GM19023 (cell line): ENCODE results near the gene CCT8.
"Not testable (repeated sequence)": the region's sequence is repeated elsewhere in the genome, so short reads cannot be mapped to it uniquely, and the experiment has no call there.

Experiments used
- ATAC-seq: cut with Tn5 transposase; IDR thresholded peaks from one replicate; pipeline ENCODE4 v1.9.1; 2021; ENCODE audit warnings: mild to moderate bottlenecking, moderate library complexity; ENCODE audit not compliant: unreplicated experiment

Gene CCT8

DNA sequence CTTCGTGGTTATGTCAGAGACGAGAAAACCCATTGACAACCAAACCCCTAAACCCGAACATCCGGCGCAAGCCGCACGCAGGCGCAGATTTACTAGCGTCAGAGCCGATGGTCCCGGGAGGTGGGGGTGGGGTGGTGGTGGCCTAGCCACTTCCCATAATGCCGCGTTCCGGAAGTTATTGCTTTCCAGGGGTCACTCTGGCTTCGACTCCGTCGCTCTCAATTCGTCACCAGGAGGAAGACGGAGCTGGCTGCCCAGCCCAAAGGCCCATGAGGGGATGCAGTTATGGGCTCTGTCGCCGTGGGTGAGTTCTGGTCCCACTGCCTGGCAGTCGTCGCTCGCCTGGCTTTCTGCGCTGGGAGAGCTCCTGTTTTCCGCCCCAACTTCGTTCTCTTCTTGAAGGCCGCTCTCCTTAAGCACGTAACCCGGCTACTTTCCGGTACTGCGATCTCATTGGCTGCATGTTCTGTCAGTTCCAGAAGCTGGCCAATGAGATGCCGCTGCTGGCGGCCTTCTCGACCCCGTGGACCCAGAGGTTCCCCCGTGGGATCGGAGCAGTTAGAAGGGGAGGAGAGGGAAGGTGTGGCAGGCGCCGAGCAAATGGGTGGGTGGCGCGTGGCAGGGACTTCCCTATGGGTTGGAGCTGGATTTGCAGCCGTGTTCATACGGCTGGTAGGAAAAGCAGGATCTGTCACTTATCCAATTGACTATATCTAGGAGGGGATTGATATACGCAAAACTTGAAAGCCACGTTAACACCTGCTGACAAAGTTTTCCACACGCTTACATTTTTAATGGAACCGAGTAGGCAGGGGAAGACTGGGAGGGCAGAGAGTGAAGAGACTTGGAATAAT is 48.7 kb downstream of the CCT8 start, which contains the start of gene USP16:
USP16 (plus strand) TSS at position 195 of the 854 bp plus-strand sequence. CDS start 3,246 bp downstream, outside the sequence.
- ATAC-seq = peak; percentile 99

DNA sequence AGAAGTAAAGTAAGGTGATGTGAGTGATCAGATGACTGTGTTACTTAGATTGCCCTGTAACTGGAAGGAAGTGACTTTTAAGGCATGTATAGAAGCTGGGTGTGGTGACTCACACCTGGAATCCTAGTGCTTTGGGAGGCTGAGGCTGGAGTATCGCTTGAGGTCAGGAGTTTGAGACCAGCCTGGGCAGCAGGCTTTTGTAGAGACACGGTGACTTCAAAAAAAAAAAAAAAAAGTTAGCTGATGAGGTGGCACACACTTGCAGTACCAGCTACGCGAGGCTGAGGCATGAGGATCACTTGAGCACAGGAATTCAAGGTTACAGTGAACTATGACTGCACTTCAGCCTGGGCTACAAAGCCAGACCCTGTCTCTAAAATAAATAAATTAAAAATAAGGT is 51.3 kb downstream of the CCT8 start:
- no peak for ATAC-seq

DNA sequence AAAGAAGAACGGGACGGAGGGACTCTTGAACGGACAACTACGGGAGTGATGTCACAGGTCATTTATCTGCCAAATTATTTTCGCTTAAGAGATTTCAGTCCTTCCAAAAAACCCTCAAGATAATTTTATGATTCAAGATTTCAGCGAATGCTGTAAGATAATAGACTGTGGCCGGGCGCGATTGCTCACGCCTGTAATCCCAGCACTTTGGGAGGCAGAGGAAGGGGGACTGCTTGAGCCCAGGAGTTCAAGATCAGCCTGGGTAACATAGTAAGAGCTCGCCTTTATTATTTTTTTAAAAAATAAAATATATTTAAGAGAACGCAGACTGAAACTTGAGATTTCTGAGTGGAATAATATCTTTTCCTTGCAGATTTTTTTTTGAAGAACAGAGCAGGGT is 54.9 kb downstream of the CCT8 start:
- no peak for ATAC-seq

DNA sequence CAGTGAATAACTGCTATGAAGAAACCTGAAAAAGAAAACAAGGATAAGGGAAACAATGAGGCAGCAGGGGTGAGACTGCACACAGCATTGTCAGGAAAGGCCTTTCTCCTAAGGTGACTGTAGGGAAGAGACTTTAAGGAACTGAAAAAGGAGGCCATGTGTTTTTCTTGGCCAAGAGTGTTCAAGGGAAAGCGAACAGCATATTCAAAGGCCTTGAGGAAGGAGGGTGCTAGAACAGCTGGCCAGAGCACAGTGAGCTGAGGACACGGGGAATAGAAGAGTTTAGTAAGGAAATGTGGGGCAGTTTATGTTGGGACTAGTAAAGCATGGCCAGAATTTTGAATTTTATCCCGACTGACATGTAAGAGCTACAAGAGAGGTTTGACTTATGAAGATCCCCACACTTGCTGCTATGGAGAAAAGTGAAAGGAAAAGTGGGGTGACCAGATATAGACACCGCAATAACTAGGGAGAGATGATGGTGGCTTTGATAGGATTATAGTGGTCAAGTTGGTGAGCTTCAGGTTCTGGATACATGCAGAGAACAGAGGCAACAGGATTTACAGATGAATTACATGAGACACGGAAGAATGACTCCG is 55.7 kb downstream of the CCT8 start:
- no peak for ATAC-seq

DNA sequence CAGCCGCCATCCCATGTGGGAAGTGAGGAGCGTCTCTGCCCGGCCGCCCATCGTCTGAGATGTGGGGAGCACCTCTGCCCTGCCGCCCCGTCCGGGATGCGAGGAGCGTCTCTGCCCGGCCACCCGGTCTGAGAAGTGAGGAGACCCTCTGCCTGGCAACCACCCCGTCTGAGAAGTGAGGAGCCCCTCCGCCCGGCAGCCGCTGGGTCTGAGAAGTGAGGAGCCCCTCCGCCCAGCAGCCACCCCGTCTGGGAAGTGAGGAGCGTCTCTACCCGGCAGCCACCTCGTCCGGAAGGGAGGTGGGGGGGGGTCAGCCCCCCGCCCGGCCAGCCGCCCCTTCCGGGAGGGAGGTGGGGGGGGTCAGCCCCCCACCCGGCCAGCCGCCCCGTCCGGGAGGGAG is 62.2 kb downstream of the CCT8 start:
- ATAC-seq = not testable (repeated sequence)

DNA sequence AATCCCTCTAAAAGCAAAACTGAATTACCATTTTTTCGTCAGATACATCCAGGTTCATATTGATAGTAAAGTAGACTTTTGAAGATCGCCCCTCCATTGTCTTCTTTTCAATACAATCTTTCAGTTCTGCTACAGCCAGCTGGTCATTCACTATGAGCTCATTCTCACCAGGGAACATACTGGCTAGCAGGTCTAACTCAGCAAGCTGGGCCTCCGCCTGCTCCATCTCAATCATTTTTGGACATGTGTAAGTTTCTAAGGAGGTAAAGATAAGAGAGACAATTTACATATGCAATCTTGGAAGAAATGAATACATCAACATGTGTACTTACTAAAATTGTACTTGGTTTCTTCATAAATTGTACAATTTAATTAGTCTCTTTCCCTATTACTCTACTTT is 65.1 kb downstream of the CCT8 start:
- ATAC-seq = no peak

DNA sequence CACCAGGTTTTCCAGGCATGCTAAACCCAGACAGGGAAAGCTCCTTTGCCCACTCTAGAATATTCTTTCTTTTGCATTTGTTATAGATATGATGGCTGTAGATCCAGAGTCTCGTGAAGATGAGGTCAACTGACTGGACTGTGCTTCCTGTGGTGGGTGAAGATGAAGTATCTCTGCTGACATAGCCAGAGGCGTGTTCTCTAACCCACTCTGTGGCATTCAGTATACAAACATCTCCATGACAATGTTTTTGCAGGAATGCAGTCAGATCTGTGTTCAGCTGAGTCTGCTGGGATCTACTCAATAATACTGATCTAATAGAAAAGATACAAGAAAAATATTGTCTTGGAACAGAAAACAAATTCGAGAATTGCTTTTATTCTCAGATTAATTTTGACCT is 65.6 kb downstream of the CCT8 start:
- no peak for ATAC-seq

DNA sequence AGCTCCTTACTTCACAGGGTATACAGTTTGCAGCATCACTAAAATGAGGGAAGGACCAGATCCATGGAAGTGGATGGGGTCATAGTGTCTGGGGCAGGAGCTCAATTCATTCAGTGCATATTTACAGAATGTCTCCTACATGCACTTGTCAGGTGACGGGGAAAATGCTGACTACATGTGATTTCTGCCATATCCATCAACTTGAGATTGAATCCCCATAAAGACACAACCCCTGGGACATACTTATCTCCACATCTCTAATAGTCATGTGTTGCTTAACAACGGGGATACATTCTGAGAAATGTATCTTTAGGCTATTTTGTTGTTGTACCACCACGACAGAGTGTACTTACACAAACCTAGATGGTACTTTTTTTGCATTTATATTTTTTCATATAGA is 66.3 kb downstream of the CCT8 start:
- no peak for ATAC-seq
